GM21381 (cell line): Measurements from ENCODE around the gene COG1.

Source experiments
- ATAC-seq: cut with Tn5 transposase; IDR thresholded peaks from one replicate; pipeline ENCODE4 v1.9.1; 2021; ENCODE audit warnings: mild to moderate bottlenecking, moderate library complexity; ENCODE audit not compliant: unreplicated experiment

Gene COG1

GRCh38 chr17:73198930-73199260, 6.0 kb downstream of the COG1 start:
- ATAC-seq, result no peak

GRCh38 chr17:73199751-73200317, 7.0 kb downstream of the COG1 start:
- ATAC-seq, result no peak

- ATAC-seq, result no peak
These were observed 7.6 kb downstream of the COG1 start for GRCh38 chr17:73200476-73200875.

GRCh38 chr17:73201215-73202069, 8.6 kb downstream of the COG1 start:
- no peak for ATAC-seq

- no peak for ATAC-seq
These were observed 10.4 kb downstream of the COG1 start for GRCh38 chr17:73203135-73203787.

GRCh38 chr17:73203788-73204479, 11.1 kb downstream of the COG1 start:
- no peak for ATAC-seq

GRCh38 chr17:73205459-73205961, 12.7 kb downstream of the COG1 start:
- no peak for ATAC-seq

- no peak for ATAC-seq
These were observed 15.4 kb downstream of the COG1 start for GRCh38 chr17:73208139-73208827.

GRCh38 chr17:73209436-73209835, 16.6 kb downstream of the COG1 start:
- ATAC-seq, result no peak

- ATAC-seq, result no peak
These were observed 17.3 kb downstream of the COG1 start for GRCh38 chr17:73210002-73210678.

GRCh38 chr17:73211745-73212144, 18.9 kb downstream of the COG1 start:
- ATAC-seq, result no peak

GRCh38 chr17:73214008-73214407, 21.2 kb downstream of the COG1 start:
- ATAC-seq, result no peak

- no peak for ATAC-seq
These were observed 22.0 kb downstream of the COG1 start for GRCh38 chr17:73214851-73215250.

- no peak for ATAC-seq
These were observed 22.6 kb downstream of the COG1 start for GRCh38 chr17:73215447-73215846.

- ATAC-seq, result no peak
These were observed 30.9 kb downstream of the COG1 start for GRCh38 chr17:73223626-73224230.

- no peak for ATAC-seq
These were observed 31.4 kb downstream of the COG1 start for GRCh38 chr17:73224237-73224636.

GRCh38 chr17:73224663-73225305, 31.9 kb downstream of the COG1 start:
- no peak for ATAC-seq

GRCh38 chr17:73226556-73227172, 33.8 kb downstream of the COG1 start:
- no peak for ATAC-seq

GRCh38 chr17:73227379-73227778, 34.5 kb downstream of the COG1 start:
- no peak for ATAC-seq
